ENCODE results near the gene TTC19. TPM values are rescaled to one million over a fixed set of nuclear protein-coding genes. Genes with fewer than 3 reads are reported as not detected.
"Not testable (repeated sequence)": the region's sequence is repeated elsewhere in the genome, so short reads cannot be mapped to it uniquely, and the experiment has no call there.

The TTC19 gene
- total RNA-seq, 2 experiments from 2014 or later = 18.8 to 20.8 TPM

- H3K36me3 Mint-ChIP-seq (ENCODE audit: low read depth) = peaks cover 30% of the 10 kb centered on the region
- H3K4me1 Mint-ChIP-seq (ENCODE audit: low read depth) = peaks cover 21% of the 10 kb centered on the region
- intact Hi-C loops (cut with micrococcal nuclease) = no loop called here
- H3K27ac Mint-ChIP-seq = no peak overlapping the region
- no peak for DNase-seq
- CTCF ChIA-PET = no interaction called here
- H3K4me3 Mint-ChIP-seq = no peak overlapping the region
- no peaks in the 10 kb centered on the region for H3K27me3 Mint-ChIP-seq (ENCODE audit: low read depth)
- no peaks in the 10 kb centered on the region for H3K9me3 Mint-ChIP-seq
Observed at GRCh38 chr17:15978606-15979005, 21.0 kb upstream of the TTC19 start.

DNA sequence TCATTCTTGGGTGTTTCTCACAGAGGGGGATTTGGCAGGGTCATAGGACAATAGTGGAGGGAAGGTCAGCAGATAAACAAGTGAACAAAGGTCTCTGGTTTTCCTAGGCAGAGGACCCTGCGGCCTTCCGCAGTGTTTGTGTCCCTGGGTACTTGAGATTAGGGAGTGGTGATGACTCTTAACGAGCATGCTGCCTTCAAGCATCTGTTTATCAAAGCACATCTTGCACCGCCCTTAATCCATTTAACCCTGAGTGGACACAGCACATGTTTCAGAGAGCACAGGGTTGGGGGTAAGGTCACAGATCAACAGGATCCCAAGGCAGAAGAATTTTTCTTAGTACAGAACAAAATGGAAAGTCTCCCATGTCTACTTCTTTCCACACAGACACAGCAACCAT, 20.6 kb upstream of the TTC19 start:
- intact Hi-C loops (cut with micrococcal nuclease); CTCF ChIA-PET; H3K27ac Mint-ChIP-seq; H3K4me3 Mint-ChIP-seq; H3K9me3 Mint-ChIP-seq; DNase-seq; H3K27me3 Mint-ChIP-seq (ENCODE audit: low read depth): not testable (repeated sequence)
- Mint-ChIP-seq H3K4me1 (ENCODE audit: low read depth) (peaks cover 21% of the 10 kb centered on the region), H3K36me3 (ENCODE audit: low read depth) (peaks cover 30% of the 10 kb centered on the region)

- H3K9me3 Mint-ChIP-seq = no peaks in the 10 kb centered on the region
- no peaks in the 10 kb centered on the region for H3K27me3 Mint-ChIP-seq (ENCODE audit: low read depth)
- peaks cover 29% of the 10 kb centered on the region for H3K36me3 Mint-ChIP-seq (ENCODE audit: low read depth)
- CTCF ChIA-PET = interaction anchor here (1.2 to 1.5 kb wide), 2 partner anchors 17 to 36 kb away, joined by 5 to 9 read pairs; partner anchors contain the start of gene ADORA2B
- peaks cover 21% of the 10 kb centered on the region for H3K4me1 Mint-ChIP-seq (ENCODE audit: low read depth)
- no peak overlapping the region for H3K4me3 Mint-ChIP-seq
- DNase-seq = peak; percentile 65
- intact Hi-C loops (cut with micrococcal nuclease) = loop anchor here (1.0 to 5.0 kb wide), 4 partner anchors 18 to 134 kb away; partner anchors contain the start of genes TTC19 and ZSWIM7
- no peak overlapping the region for H3K27ac Mint-ChIP-seq
Observed at GRCh38 chr17:15981208-15981607, 18.4 kb upstream of the TTC19 start.

GRCh38 chr17:15981646-15982580, 17.7 kb upstream of the TTC19 start:
- intact Hi-C loops (cut with micrococcal nuclease) = loop anchor here (1.0 to 5.0 kb wide), 4 partner anchors 17 to 135 kb away; partner anchors contain the start of genes TTC19 and ZSWIM7
- no peaks in the 10 kb centered on the region for H3K9me3 Mint-ChIP-seq
- peaks cover 32% of the 10 kb centered on the region for H3K36me3 Mint-ChIP-seq (ENCODE audit: low read depth)
- DNase-seq = no peak
- CTCF ChIA-PET = interaction anchor here (1.2 to 1.5 kb wide), 2 partner anchors 16 to 37 kb away, joined by 5 to 9 read pairs; partner anchors contain the start of gene ADORA2B
- no peak overlapping the region for H3K4me3 Mint-ChIP-seq
- H3K27ac Mint-ChIP-seq = peak overlapping the region; percentile 51
- H3K27me3 Mint-ChIP-seq (ENCODE audit: low read depth) = no peaks in the 10 kb centered on the region
- H3K4me1 Mint-ChIP-seq (ENCODE audit: low read depth) = peaks cover 21% of the 10 kb centered on the region

DNA sequence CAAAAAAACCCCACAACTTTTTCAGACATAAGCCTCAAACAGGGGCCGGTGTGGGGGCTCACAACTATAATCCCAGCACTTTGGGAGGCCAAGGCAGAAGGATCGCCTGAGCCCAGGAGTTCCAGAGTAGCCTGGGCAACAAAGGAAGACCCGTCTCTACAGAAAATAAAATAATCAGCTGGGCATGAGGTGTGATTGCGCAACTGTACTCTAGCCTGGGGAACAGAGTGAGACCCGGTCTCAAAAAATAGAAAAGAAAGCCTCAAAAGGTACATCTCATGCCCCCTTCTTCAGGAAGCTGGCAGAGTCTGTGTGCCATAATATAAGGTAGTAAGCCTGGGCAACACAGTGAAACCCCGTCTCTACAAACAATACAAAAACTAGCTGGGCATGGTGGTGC, 3.3 kb upstream of the TTC19 start:
- no peak overlapping the region for H3K4me3 Mint-ChIP-seq
- peaks cover 11% of the 10 kb centered on the region for H3K4me1 Mint-ChIP-seq (ENCODE audit: low read depth)
- H3K27ac Mint-ChIP-seq = no peak overlapping the region
- intact Hi-C loops (cut with micrococcal nuclease) = loop anchor here (5.0 kb wide), 2 partner anchors 291 to 299 kb away; partner anchors contain the start of gene ZNF286A
- no peaks in the 10 kb centered on the region for H3K9me3 Mint-ChIP-seq
- CTCF ChIA-PET = interaction anchor here (0.6 to 3.7 kb wide), 3 partner anchors 23 to 57 kb away, joined by 3 to 26 read pairs (median 4); partner anchors contain the start of gene ADORA2B
- H3K27me3 Mint-ChIP-seq (ENCODE audit: low read depth) = no peaks in the 10 kb centered on the region
- DNase-seq = no peak
- peaks cover 9% of the 10 kb centered on the region for H3K36me3 Mint-ChIP-seq (ENCODE audit: low read depth)

- Mint-ChIP-seq H3K4me3 (no peak overlapping the region), H3K27ac (no peak overlapping the region), H3K27me3 (ENCODE audit: low read depth) (no peaks in the 10 kb centered on the region), H3K4me1 (ENCODE audit: low read depth) (peaks cover 23% of the 10 kb centered on the region), H3K9me3 (no peaks in the 10 kb centered on the region), H3K36me3 (ENCODE audit: low read depth) (peaks cover 23% of the 10 kb centered on the region)
- CTCF ChIA-PET = interaction anchor here (0.6 to 3.7 kb wide), 5 partner anchors 14 to 68 kb away, joined by 3 to 26 read pairs (median 9); partner anchors contain the start of gene ADORA2B
- intact Hi-C loops (cut with micrococcal nuclease) = loop anchor here (1.0 to 5.0 kb wide), 6 partner anchors 53 to 737 kb away; partner anchors contain the start of genes ADORA2B and ZNF286A
- DNase-seq = no peak
Observed at GRCh38 chr17:15998031-15998562, 1.5 kb upstream of the TTC19 start.

- H3K4me1 Mint-ChIP-seq (ENCODE audit: low read depth) = peaks cover 23% of the 10 kb centered on the region
- H3K27ac Mint-ChIP-seq = peak overlapping the region; percentile 88
- H3K27me3 Mint-ChIP-seq (ENCODE audit: low read depth) = no peaks in the 10 kb centered on the region
- peaks cover 34% of the 10 kb centered on the region for H3K36me3 Mint-ChIP-seq (ENCODE audit: low read depth)
- peak overlapping the region; percentile 81 for H3K4me3 Mint-ChIP-seq
- CTCF ChIA-PET = interaction anchor here (0.5 to 1.3 kb wide), 3 partner anchors 13 to 247 kb away, joined by 4 to 8 read pairs (median 5); no protein-coding TSS in a partner anchor
- no peaks in the 10 kb centered on the region for H3K9me3 Mint-ChIP-seq
- peak; percentile 43 for DNase-seq
- intact Hi-C loops (cut with micrococcal nuclease) = loop anchor here (1.0 to 5.0 kb wide), 9 partner anchors 19 to 739 kb away; partner anchors contain the start of genes CENPV, PIGL and ZNF286A
Observed at GRCh38 chr17:15999974-16000827, 577 bp downstream of the TTC19 start.

GRCh38 chr17:16001226-16001897, 1.7 kb downstream of the TTC19 start:
- DNase-seq = no peak
- H3K36me3 Mint-ChIP-seq (ENCODE audit: low read depth) = peaks cover 39% of the 10 kb centered on the region
- H3K27me3 Mint-ChIP-seq (ENCODE audit: low read depth) = no peaks in the 10 kb centered on the region
- peaks cover 23% of the 10 kb centered on the region for H3K4me1 Mint-ChIP-seq (ENCODE audit: low read depth)
- H3K27ac Mint-ChIP-seq = peak overlapping the region; percentile 42
- intact Hi-C loops (cut with micrococcal nuclease) = loop anchor here (5.0 kb wide), 1 partner anchor 351 kb away; the partner anchor contains the start of gene CENPV
- no peaks in the 10 kb centered on the region for H3K9me3 Mint-ChIP-seq
- H3K4me3 Mint-ChIP-seq = peak overlapping the region; percentile 81
- CTCF ChIA-PET = interaction anchor here (0.7 to 1.3 kb wide), 4 partner anchors 12 to 305 kb away, joined by 3 to 8 read pairs (median 4); no protein-coding TSS in a partner anchor

- intact Hi-C loops (cut with micrococcal nuclease) = loop anchor here (5.0 kb wide), 1 partner anchor 350 kb away; the partner anchor contains the start of gene CENPV
- Mint-ChIP-seq H3K27me3 (ENCODE audit: low read depth) (no peaks in the 10 kb centered on the region), H3K36me3 (ENCODE audit: low read depth) (peaks cover 45% of the 10 kb centered on the region), H3K27ac (no peak overlapping the region), H3K4me1 (ENCODE audit: low read depth) (peaks cover 28% of the 10 kb centered on the region), H3K9me3 (no peaks in the 10 kb centered on the region), H3K4me3 (no peak overlapping the region)
- DNase-seq = no peak
- CTCF ChIA-PET = no interaction called here
Observed at GRCh38 chr17:16002708-16003260, 3.2 kb downstream of the TTC19 start.

DNA sequence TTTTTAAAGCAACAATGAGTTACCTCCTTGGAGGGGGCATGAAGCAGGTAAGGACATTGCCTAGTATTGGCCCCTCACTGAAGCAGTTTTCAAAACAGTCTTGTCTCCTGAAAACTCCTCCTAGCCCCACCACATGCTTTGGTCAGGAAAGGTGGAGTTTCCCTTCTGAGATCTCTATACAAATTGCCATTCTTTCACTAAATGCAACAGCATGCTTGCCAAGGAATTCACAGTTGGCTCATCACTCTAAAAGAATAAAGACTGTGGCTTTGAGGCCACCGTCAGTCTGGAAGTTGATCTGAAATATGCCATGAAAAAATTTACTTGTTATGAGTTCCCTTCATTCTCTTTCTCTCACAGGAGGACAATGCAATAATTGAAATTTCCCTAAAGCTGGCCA, 4.2 kb downstream of the TTC19 start:
- H3K9me3 Mint-ChIP-seq = no peaks in the 10 kb centered on the region
- no peak overlapping the region for H3K4me3 Mint-ChIP-seq
- CTCF ChIA-PET = no interaction called here
- H3K27me3 Mint-ChIP-seq (ENCODE audit: low read depth) = no peaks in the 10 kb centered on the region
- peaks cover 55% of the 10 kb centered on the region for H3K36me3 Mint-ChIP-seq (ENCODE audit: low read depth)
- no peak for DNase-seq
- H3K27ac Mint-ChIP-seq = no peak overlapping the region
- H3K4me1 Mint-ChIP-seq (ENCODE audit: low read depth) = peaks cover 36% of the 10 kb centered on the region
- intact Hi-C loops (cut with micrococcal nuclease) = loop anchor here (5.0 kb wide), 1 partner anchor 348 kb away; the partner anchor contains the start of gene CENPV

- Mint-ChIP-seq H3K27me3 (ENCODE audit: low read depth) (no peaks in the 10 kb centered on the region), H3K4me3 (no peak overlapping the region), H3K36me3 (ENCODE audit: low read depth) (peaks cover 54% of the 10 kb centered on the region), H3K9me3 (no peaks in the 10 kb centered on the region), H3K27ac (no peak overlapping the region), H3K4me1 (ENCODE audit: low read depth) (peaks cover 35% of the 10 kb centered on the region)
- no peak for DNase-seq
- intact Hi-C loops (cut with micrococcal nuclease) = no loop called here
- CTCF ChIA-PET = interaction anchor here (0.5 to 1.6 kb wide), 3 partner anchors 15 to 747 kb away, joined by 3 to 5 read pairs (median 3); partner anchors contain the start of gene ADORA2B
Observed at GRCh38 chr17:16005636-16006035, 6.0 kb downstream of the TTC19 start.
